ENCODE data around the gene DIO1. TPM values are rescaled to one million over a fixed set of nuclear protein-coding genes. Genes with fewer than 3 reads are reported as not detected.

Gene DIO1
- total and polyA plus RNA-seq, 9 of the 15 experiments (the other 6 are each of a cell fraction or from before 2014, with no cell fraction given) = not detected

- TF ChIP-seq ZBTB11 (CRISPR knock-in tag; IDR thresholded peaks at IDR 0.05) = peak in 1 of 3 experiments; percentile 35; a peak in 1 of 6 replicates
- peak; percentile 99 for TF ChIP-seq CBX1 (IDR thresholded peaks at IDR 0.05; ENCODE audit: low read depth)
- TF ChIP-seq MTA2 (IDR thresholded peaks at IDR 0.05; ENCODE audit: low read depth) = no peak
- TF ChIP-seq NKRF (IDR thresholded peaks at IDR 0.05; ENCODE audit: borderline replicate concordance) = peak; percentile 88
- no peak for TF ChIP-seq BRF2 (IDR thresholded peaks at IDR 0.05; ENCODE audit: borderline replicate concordance, insufficient read depth, insufficient read length)
- peak in 1 of 2 experiments; percentile 47; a peak in 2 of 4 replicates for TF ChIP-seq SRF (CRISPR knock-in tag; IDR thresholded peaks at IDR 0.05)
- TF ChIP-seq ARID1B (IDR thresholded peaks at IDR 0.05) = peak; percentile 53
- no peak for TF ChIP-seq ZNF253 (CRISPR knock-in tag; conservative IDR thresholded peaks at IDR 0.05)
- TF ChIP-seq TRIM24 (IDR thresholded peaks at IDR 0.05) = peak in 1 of 2 experiments; percentile 23; a peak in 1 of 4 replicates
- TF ChIP-seq POLR2G (IDR thresholded peaks at IDR 0.05; ENCODE audit: low read depth, low read length) = peak; percentile 85
- TF ChIP-seq MYC (IDR thresholded peaks at IDR 0.05; ENCODE audit: low read depth, low read length) = 0 out of 2 replicates have a peak, but pooled peaks have one; percentile 45
- peak; percentile 9; the same call in 1 of the 2 replicates for TF ChIP-seq MYC (CRISPR knock-in tag; IDR thresholded peaks at IDR 0.05; ENCODE audit: borderline replicate concordance, low read depth)
- no peak for TF ChIP-seq C11orf30 (IDR thresholded peaks at IDR 0.05; ENCODE audit: low read depth)
- peak; percentile 38 for TF ChIP-seq ELF4 (CRISPR knock-in tag; IDR thresholded peaks at IDR 0.05)
- TF ChIP-seq CCNT2 (IDR thresholded peaks at IDR 0.05; ENCODE audit: borderline replicate concordance, extremely low read depth, insufficient read length, low read depth, low read length) = peak; percentile 46
- no peak for TF ChIP-seq SMARCC2 (IDR thresholded peaks at IDR 0.05; ENCODE audit: low read depth)
- TF ChIP-seq CAMTA2 (CRISPR knock-in tag; conservative IDR thresholded peaks at IDR 0.05) = no peak
- peak; percentile 35; the same call in 1 of the 2 replicates for TF ChIP-seq MAX (CRISPR knock-in tag; IDR thresholded peaks at IDR 0.05)
- TF ChIP-seq NCOA1 (IDR thresholded peaks at IDR 0.05; ENCODE audit: low read depth) = peak; percentile 63; the same call in 1 of the 2 replicates
Observed at GRCh38 chr1:53889304-53890298, 4.4 kb upstream of the DIO1 start, which contains the start of gene YIPF1 (continued).
